Effector CD8-positive, alpha-beta T cell (primary cell): Measurements from ENCODE around the gene CAMKK1.

ENCODE experiments used
- DNase-seq: peaks from one replicate; lab custom pipeline; 2025; lab: John Stamatoyannopoulos, UW

CAMKK1 gene

DNA sequence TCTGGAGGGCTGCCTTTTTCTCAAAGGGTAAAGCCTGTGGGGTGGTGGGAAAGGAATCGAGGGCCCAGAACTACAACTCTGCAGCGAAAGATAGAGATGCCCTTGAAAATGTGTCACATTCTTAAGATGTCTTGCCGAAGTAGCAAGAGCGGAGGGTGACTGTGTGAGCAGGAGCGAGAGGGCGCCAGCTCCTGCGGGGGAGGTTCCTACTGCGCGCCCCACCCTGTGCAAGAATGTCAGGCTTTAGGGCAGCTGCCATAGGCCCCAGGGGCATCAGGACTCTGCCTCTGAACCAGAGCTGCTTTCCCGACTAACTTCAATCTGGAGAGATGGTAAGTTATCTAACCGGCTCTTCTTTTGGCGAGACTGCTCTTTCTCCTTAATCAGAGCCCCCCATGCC, 80.1 kb downstream of the CAMKK1 start:
- DNase-seq = no peak

DNA sequence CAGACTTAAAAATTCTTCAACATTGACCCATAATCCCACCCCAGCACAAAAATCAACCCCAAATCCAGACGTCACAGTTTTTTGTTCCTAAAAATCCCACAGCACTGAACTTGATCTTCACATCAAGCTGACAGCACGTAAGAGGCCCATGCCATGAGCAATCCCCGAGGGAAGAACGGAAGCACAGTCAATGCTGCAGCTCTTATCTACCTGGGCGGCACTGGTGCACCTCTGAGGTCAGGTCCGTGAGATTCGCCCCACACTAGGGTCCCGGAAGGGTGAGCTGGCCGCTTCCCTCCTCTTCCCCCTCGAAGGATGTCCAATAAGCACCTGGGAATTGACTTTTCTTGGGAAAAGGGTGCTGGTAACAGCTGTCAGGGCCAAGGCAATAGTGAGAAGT, 80.6 kb downstream of the CAMKK1 start:
- DNase-seq = no peak
